ENCODE measurements around the gene CDH8. TPM values are rescaled to one million over a fixed set of nuclear protein-coding genes. Genes with fewer than 3 reads are reported as not detected.

CDH8 gene
- polyA plus RNA-seq, 1 of the 3 experiments (the other 2 are of a cell fraction) = 0.05 TPM

DNA sequence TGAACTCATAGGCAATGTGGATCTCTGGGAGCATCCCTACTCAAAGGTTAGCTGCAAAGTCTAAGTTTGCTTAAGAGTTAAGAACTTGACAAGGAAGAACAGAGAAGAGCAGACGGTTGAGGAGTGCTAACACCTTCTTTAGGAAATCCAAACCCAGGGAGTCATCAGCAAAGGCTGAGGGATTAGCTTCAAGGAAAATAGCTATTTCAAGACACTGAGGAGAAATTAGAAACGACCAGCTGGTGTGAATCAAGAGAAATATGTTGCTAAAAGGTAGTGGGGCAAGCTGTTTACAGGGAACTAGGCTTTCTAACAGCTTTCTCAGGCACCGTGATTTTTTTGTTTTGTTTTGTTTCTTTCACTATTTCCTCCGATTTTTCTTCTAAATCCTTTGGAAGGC lies 90.7 kb downstream of the CDH8 start:
- Histone ChIP-seq H3F3A (replicated peaks; ENCODE audit: insufficient read depth) (no peaks in the 10 kb centered on the region), H2AFZ (ENCODE audit: low read depth) (no peak overlapping the region), H3K9ac (no peak overlapping the region), H3K79me2 (ENCODE audit: insufficient read depth) (no peaks in the 10 kb centered on the region), H3K9me2 (no peaks in the 10 kb centered on the region), H3K4me1 (ENCODE audit: control insufficient read depth in 1 of 2, insufficient read depth in 2 of 2, low read depth in 1 of 2, low read length in 1 of 2) (no peaks in the 10 kb centered on the region; a peak in 1 of 4 replicates), H3K36me3 (replicated peaks in 1 of 2; ENCODE audit: control insufficient read depth in 1 of 2, insufficient read depth in 2 of 2, low read length in 1 of 2) (no peaks in the 10 kb centered on the region), H4K20me1 (ENCODE audit: insufficient read depth) (no peaks in the 10 kb centered on the region), H3K9me3 (no peaks in the 10 kb centered on the region), H3K27me3 (ENCODE audit: insufficient read depth) (no peaks in the 10 kb centered on the region), H3K4me2 (no peak overlapping the region), H3K4me3 (ENCODE audit: low read depth in 2 of 2, low read length in 1 of 2) (no peak overlapping the region), H3K27ac (ENCODE audit: low read depth in 2 of 2, low read length in 1 of 2) (no peak overlapping the region)
- ChIA-PET POLR2A (no interaction called here), CTCF (interaction anchor here (0.7 to 1.5 kb wide), 2 partner anchors 127 to 363 kb away, joined by 3 read pairs; no protein-coding TSS in a partner anchor)
- 18% methylated on average over 4 of the region's 4 CpGs for WGBS (ENCODE audit: low lambda C conversion rate)
- TF ChIP-seq POLR2AphosphoS5 (IDR thresholded peaks at IDR 0.05; ENCODE audit: low read depth, low read length) (no peak), MEF2A (IDR thresholded peaks at IDR 0.05; ENCODE audit: borderline replicate concordance, low read depth) (no peak), GATA2 (CRISPR knock-in tag; IDR thresholded peaks at IDR 0.05) (no peak), YY1 (IDR thresholded peaks at IDR 0.05; ENCODE audit: low read depth) (no peak), FOXM1 (IDR thresholded peaks at IDR 0.05; ENCODE audit: low read depth) (no peak), RCOR1 (IDR thresholded peaks at IDR 0.05; ENCODE audit: low read length) (no peak), TEAD4 (IDR thresholded peaks at IDR 0.05; ENCODE audit: borderline replicate concordance, insufficient read depth) (no peak), MXI1 (IDR thresholded peaks at IDR 0.05; ENCODE audit: low read depth, low read length) (no peak), FOXJ3 (CRISPR knock-in tag; IDR thresholded peaks at IDR 0.05) (no peak), FOSL2 (IDR thresholded peaks at IDR 0.05; ENCODE audit: borderline replicate concordance, low read depth) (no peak), SIN3A (IDR thresholded peaks at IDR 0.05; ENCODE audit: borderline replicate concordance, low read depth, low read length) (no peak), JUND (IDR thresholded peaks at IDR 0.05) (no peak), CHD2 (IDR thresholded peaks at IDR 0.05; ENCODE audit: low read length, partially characterized antibody) (no peak), TAF1 (IDR thresholded peaks at IDR 0.05; ENCODE audit: borderline replicate concordance, low read depth, low read length) (no peak)
- TF ChIP-seq, protein P1, sequence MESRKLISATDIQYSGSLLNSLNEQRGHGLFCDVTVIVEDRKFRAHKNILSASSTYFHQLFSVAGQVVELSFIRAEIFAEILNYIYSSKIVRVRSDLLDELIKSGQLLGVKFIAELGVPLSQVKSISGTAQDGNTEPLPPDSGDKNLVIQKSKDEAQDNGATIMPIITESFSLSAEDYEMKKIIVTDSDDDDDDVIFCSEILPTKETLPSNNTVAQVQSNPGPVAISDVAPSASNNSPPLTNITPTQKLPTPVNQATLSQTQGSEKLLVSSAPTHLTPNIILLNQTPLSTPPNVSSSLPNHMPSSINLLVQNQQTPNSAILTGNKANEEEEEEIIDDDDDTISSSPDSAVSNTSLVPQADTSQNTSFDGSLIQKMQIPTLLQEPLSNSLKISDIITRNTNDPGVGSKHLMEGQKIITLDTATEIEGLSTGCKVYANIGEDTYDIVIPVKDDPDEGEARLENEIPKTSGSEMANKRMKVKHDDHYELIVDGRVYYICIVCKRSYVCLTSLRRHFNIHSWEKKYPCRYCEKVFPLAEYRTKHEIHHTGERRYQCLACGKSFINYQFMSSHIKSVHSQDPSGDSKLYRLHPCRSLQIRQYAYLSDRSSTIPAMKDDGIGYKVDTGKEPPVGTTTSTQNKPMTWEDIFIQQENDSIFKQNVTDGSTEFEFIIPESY (IDR thresholded peaks at IDR 0.05; ENCODE audit: borderline replicate concordance, low read depth) = no peak
- TF ChIP-seq, protein P2, sequence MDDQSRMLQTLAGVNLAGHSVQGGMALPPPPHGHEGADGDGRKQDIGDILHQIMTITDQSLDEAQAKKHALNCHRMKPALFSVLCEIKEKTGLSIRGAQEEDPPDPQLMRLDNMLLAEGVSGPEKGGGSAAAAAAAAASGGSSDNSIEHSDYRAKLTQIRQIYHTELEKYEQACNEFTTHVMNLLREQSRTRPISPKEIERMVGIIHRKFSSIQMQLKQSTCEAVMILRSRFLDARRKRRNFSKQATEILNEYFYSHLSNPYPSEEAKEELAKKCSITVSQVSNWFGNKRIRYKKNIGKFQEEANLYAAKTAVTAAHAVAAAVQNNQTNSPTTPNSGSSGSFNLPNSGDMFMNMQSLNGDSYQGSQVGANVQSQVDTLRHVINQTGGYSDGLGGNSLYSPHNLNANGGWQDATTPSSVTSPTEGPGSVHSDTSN (IDR thresholded peaks at IDR 0.05) = no peak
- TF ChIP-seq, protein P3, sequence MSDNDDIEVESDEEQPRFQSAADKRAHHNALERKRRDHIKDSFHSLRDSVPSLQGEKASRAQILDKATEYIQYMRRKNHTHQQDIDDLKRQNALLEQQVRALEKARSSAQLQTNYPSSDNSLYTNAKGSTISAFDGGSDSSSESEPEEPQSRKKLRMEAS (IDR thresholded peaks at IDR 0.05; ENCODE audit: low read depth) = no peak
- TF ChIP-seq, protein P4, sequence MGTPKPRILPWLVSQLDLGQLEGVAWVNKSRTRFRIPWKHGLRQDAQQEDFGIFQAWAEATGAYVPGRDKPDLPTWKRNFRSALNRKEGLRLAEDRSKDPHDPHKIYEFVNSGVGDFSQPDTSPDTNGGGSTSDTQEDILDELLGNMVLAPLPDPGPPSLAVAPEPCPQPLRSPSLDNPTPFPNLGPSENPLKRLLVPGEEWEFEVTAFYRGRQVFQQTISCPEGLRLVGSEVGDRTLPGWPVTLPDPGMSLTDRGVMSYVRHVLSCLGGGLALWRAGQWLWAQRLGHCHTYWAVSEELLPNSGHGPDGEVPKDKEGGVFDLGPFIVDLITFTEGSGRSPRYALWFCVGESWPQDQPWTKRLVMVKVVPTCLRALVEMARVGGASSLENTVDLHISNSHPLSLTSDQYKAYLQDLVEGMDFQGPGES (IDR thresholded peaks at IDR 0.05; ENCODE audit: low read depth, low read length) = no peak
- TF ChIP-seq, protein P5, sequence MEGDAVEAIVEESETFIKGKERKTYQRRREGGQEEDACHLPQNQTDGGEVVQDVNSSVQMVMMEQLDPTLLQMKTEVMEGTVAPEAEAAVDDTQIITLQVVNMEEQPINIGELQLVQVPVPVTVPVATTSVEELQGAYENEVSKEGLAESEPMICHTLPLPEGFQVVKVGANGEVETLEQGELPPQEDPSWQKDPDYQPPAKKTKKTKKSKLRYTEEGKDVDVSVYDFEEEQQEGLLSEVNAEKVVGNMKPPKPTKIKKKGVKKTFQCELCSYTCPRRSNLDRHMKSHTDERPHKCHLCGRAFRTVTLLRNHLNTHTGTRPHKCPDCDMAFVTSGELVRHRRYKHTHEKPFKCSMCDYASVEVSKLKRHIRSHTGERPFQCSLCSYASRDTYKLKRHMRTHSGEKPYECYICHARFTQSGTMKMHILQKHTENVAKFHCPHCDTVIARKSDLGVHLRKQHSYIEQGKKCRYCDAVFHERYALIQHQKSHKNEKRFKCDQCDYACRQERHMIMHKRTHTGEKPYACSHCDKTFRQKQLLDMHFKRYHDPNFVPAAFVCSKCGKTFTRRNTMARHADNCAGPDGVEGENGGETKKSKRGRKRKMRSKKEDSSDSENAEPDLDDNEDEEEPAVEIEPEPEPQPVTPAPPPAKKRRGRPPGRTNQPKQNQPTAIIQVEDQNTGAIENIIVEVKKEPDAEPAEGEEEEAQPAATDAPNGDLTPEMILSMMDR (IDR thresholded peaks at IDR 0.05) = no peak
- DNase-seq = no peak

Data from SK-N-SH (cell line).